Measurements from ENCODE around the gene NEURL4.

The NEURL4 gene

GRCh38 chr17:7322520-7323194, 6.5 kb downstream of the NEURL4 start:
- Histone ChIP-seq H3K36me3 (ENCODE audit: control insufficient read depth, low read length) (peaks cover 83% of the 10 kb centered on the region), H3K79me2 (ENCODE audit: control insufficient read depth, low read length) (peaks cover 27% of the 10 kb centered on the region)

DNA sequence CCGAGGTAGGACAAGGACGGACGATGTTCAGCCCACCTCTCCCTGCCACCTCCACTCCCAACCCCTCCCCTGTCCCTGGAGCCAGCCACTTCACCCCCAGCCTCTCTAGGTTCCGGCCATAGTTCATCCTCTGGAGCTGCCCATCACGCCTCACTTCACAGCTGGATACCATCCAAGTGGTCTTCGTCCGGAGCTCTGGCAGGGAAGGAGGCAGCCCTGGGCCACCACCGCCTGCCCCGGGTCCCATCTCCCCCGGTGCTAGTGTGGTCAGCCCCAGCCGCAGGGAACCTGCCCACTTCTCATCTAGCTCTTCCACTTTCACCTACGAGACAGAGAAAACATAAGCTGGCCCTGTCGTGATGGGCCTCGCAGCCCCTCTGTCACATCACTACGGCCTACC, 7.7 kb downstream of the NEURL4 start:
- Histone ChIP-seq H3K9me3 (ENCODE audit: control insufficient read depth, insufficient read depth, low read length) (no peaks in the 10 kb centered on the region), H3K36me3 (ENCODE audit: control insufficient read depth, low read length) (peaks cover 83% of the 10 kb centered on the region), H4K20me1 (ENCODE audit: control insufficient read depth, insufficient read depth, low read depth, low read length) (no peaks in the 10 kb centered on the region), H3F3A (ENCODE audit: control insufficient read depth, insufficient read depth) (peaks cover 8% of the 10 kb centered on the region; the same call in 1 of the 2 replicates), H3K4me2 (ENCODE audit: low read length) (no peak overlapping the region), H3K4me1 (ENCODE audit: control insufficient read depth, low read length) (no peaks in the 10 kb centered on the region; the same call in 1 of the 2 replicates), H3K27me3 (ENCODE audit: control insufficient read depth, low read length) (no peaks in the 10 kb centered on the region), H3K4me3 (ENCODE audit: low read length) (no peak overlapping the region), H3K27ac (ENCODE audit: low read depth, low read length) (no peak overlapping the region), H3K9me2 (replicated peaks; ENCODE audit: control insufficient read depth, low read length) (no peaks in the 10 kb centered on the region), H3K79me2 (ENCODE audit: control insufficient read depth, low read length) (peaks cover 15% of the 10 kb centered on the region)
- TF ChIP-seq, protein P1, sequence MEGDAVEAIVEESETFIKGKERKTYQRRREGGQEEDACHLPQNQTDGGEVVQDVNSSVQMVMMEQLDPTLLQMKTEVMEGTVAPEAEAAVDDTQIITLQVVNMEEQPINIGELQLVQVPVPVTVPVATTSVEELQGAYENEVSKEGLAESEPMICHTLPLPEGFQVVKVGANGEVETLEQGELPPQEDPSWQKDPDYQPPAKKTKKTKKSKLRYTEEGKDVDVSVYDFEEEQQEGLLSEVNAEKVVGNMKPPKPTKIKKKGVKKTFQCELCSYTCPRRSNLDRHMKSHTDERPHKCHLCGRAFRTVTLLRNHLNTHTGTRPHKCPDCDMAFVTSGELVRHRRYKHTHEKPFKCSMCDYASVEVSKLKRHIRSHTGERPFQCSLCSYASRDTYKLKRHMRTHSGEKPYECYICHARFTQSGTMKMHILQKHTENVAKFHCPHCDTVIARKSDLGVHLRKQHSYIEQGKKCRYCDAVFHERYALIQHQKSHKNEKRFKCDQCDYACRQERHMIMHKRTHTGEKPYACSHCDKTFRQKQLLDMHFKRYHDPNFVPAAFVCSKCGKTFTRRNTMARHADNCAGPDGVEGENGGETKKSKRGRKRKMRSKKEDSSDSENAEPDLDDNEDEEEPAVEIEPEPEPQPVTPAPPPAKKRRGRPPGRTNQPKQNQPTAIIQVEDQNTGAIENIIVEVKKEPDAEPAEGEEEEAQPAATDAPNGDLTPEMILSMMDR (IDR thresholded peaks at IDR 0.05; ENCODE audit: low read depth, low read length, poor library complexity, severe bottlenecking) = no peak
- no peak for TF ChIP-seq EZH2phosphoT487 (IDR thresholded peaks at IDR 0.05; ENCODE audit: borderline replicate concordance, low read length)

More at GRCh38 chr17:7322520-7323194, 6.5 kb downstream of the NEURL4 start:
- Histone ChIP-seq H3K4me3 (ENCODE audit: low read length) (no peak overlapping the region), H4K20me1 (ENCODE audit: control insufficient read depth, insufficient read depth, low read depth, low read length) (no peaks in the 10 kb centered on the region), H3K27ac (ENCODE audit: low read depth, low read length) (no peak overlapping the region), H3K4me1 (ENCODE audit: control insufficient read depth, low read length) (peaks cover 7% of the 10 kb centered on the region), H3K9me3 (ENCODE audit: control insufficient read depth, insufficient read depth, low read length) (no peaks in the 10 kb centered on the region), H3K27me3 (ENCODE audit: control insufficient read depth, low read length) (no peaks in the 10 kb centered on the region), H3K4me2 (ENCODE audit: low read length) (no peak overlapping the region), H3F3A (ENCODE audit: control insufficient read depth, insufficient read depth) (0 out of 2 replicates have a peak, but pooled peaks cover under 1% of the 10 kb centered on the region), H3K9me2 (replicated peaks; ENCODE audit: control insufficient read depth, low read length) (no peaks in the 10 kb centered on the region)
- no peak for TF ChIP-seq EZH2phosphoT487 (IDR thresholded peaks at IDR 0.05; ENCODE audit: borderline replicate concordance, low read length)
- TF ChIP-seq, protein P1 (IDR thresholded peaks at IDR 0.05; ENCODE audit: low read depth, low read length, poor library complexity, severe bottlenecking) = no peak

DNA sequence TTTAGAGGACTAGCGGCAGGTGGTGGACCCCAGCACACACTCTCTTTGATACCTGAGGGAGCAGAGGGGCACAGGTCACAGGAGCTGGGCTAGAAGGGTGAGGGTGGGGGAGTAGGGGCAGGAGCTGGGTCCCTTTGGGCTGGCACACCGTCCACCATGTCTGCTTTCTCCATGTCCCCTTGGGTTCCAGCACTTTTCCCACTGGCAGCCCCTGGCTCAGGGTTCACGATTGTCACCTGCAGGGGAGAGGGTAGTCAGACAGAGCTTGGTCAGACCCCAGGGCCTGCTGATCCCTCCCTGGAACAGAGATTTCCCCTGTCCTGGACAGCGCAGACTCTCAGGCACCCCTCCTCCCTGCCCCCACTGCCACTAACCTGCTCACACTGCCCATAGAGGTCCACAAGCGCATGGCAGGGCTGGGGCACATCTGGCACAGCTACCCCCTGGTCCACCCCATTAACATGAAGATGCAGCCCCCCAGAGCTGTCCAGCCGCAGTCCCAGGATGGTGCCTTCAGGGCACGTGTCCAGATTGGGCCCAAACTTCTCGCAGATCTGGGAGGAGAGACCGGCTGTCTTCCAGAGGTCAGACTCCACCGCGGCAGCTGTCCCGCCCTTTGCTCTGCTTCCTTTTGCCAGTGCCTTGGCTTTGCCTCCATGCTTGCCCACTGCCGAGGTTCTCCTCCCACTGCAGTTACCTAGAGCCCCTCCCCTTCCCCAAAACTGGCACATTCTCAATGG, 10.8 kb downstream of the NEURL4 start:
- TF ChIP-seq, protein P1 (IDR thresholded peaks at IDR 0.05; ENCODE audit: low read depth, low read length, poor library complexity, severe bottlenecking) = no peak
- Histone ChIP-seq H3K36me3 (ENCODE audit: control insufficient read depth, low read length) (peaks cover 79% of the 10 kb centered on the region), H3K4me3 (ENCODE audit: low read length) (no peak overlapping the region), H3K4me1 (ENCODE audit: control insufficient read depth, low read length) (peaks cover 23% of the 10 kb centered on the region), H3K27me3 (ENCODE audit: control insufficient read depth, low read length) (no peaks in the 10 kb centered on the region), H3F3A (ENCODE audit: control insufficient read depth, insufficient read depth) (peaks cover 25% of the 10 kb centered on the region), H3K79me2 (ENCODE audit: control insufficient read depth, low read length) (peaks cover 22% of the 10 kb centered on the region), H3K4me2 (ENCODE audit: low read length) (no peak overlapping the region), H3K9me2 (replicated peaks; ENCODE audit: control insufficient read depth, low read length) (no peaks in the 10 kb centered on the region), H4K20me1 (ENCODE audit: control insufficient read depth, insufficient read depth, low read depth, low read length) (peaks cover 3% of the 10 kb centered on the region; the same call in 1 of the 2 replicates), H3K9me3 (ENCODE audit: control insufficient read depth, insufficient read depth, low read length) (no peaks in the 10 kb centered on the region), H3K27ac (ENCODE audit: low read depth, low read length) (no peak overlapping the region)
